ENCODE data around the gene VGLL4. TPM values are rescaled to one million over a fixed set of nuclear protein-coding genes. Genes with fewer than 3 reads are reported as not detected.

The VGLL4 gene
- total RNA-seq, 1 experiment from 2014 or later: 42.1 TPM

- Histone ChIP-seq H3K18ac (ENCODE audit: insufficient read length, low read depth, low read length) (no peak overlapping the region), H3T11ph (ENCODE audit: low read length) (no peak overlapping the region), H2BK20ac (ENCODE audit: low read depth, low read length, poor library complexity, severe bottlenecking) (no peak overlapping the region), H3K9me3 (ENCODE audit: control insufficient read depth, low read depth, low read length) (no peaks in the 10 kb centered on the region), H2AFZ (ENCODE audit: low read length) (no peak overlapping the region), H4K20me1 (ENCODE audit: control insufficient read depth, insufficient read depth, insufficient read length) (no peaks in the 10 kb centered on the region), H2AK5ac (ENCODE audit: insufficient read length, low read length) (no peak overlapping the region), H3K9ac (ENCODE audit: extremely low read depth, insufficient read length, low read length) (no peak overlapping the region), H3K56ac (ENCODE audit: insufficient read length, low read depth, low read length) (no peak overlapping the region), H3K23me2 (ENCODE audit: insufficient read length, low read depth, low read length, poor library complexity, severe bottlenecking) (no peaks in the 10 kb centered on the region), H3K4ac (ENCODE audit: low read depth, low read length) (no peak overlapping the region), H3K14ac (ENCODE audit: insufficient read depth, low read length) (no peak overlapping the region), H3K4me2 (ENCODE audit: insufficient read depth, insufficient read length, low read length) (no peak overlapping the region), H4K91ac (ENCODE audit: insufficient read length, low read depth, low read length) (no peak overlapping the region), H3K4me1 (ENCODE audit: insufficient read depth, low read length) (peaks cover 7% of the 10 kb centered on the region; the same call in 1 of the 2 replicates), H4K5ac (ENCODE audit: insufficient read length, low read depth, low read length) (no peak overlapping the region), H3K27me3 (ENCODE audit: insufficient read depth, low read length) (no peaks in the 10 kb centered on the region), H3K79me1 (ENCODE audit: insufficient read depth, low read depth, low read length, poor library complexity, severe bottlenecking) (peaks cover 10% of the 10 kb centered on the region), H2BK15ac (ENCODE audit: low read depth, low read length) (no peak overlapping the region), H3K27ac (ENCODE audit: insufficient read length, low read depth, low read length) (no peak overlapping the region), H4K8ac (replicated peaks; ENCODE audit: insufficient read length, low read depth, low read length) (no peak overlapping the region), H2BK120ac (ENCODE audit: low read depth, low read length, poor library complexity, severe bottlenecking) (no peak overlapping the region), H2BK5ac (ENCODE audit: insufficient read length, low read length) (no peak overlapping the region), H3K23ac (ENCODE audit: insufficient read length, low read depth, low read length) (no peak overlapping the region), H3K79me2 (ENCODE audit: insufficient read depth, low read length) (peaks cover 16% of the 10 kb centered on the region; the same call in 1 of the 2 replicates), H2BK12ac (ENCODE audit: insufficient read length, low read depth, low read length) (no peak overlapping the region)
- TF ChIP-seq CTCF (conservative IDR thresholded peaks at IDR 0.05): no peak
- no peak overlapping the region; a peak in 1 of 5 replicates for H3K4me3 Mint-ChIP-seq
- no peaks in the 10 kb centered on the region for H3K27me3 Mint-ChIP-seq (ENCODE audit: low read depth)
- no peak for DNase-seq
- no peaks in the 10 kb centered on the region for H3K9me3 Mint-ChIP-seq
- no CpG with 5 or more reads among the region's 9 CpGs for WGBS (ENCODE audit: extremely low coverage, insufficient read length, low lambda C conversion rate)
- peak overlapping the region in 1 of 3 experiments; percentile 1; a peak in 3 of 7 replicates for H3K27ac Mint-ChIP-seq
- no peaks in the 10 kb centered on the region; a peak in 2 of 7 replicates for H3K36me3 Mint-ChIP-seq (ENCODE audit: insufficient read depth in 1 of 3, low read depth in 3 of 3)
- peaks cover 73 to 82% of the 10 kb centered on the region in 2 experiments for H3K4me1 Mint-ChIP-seq
Measured at GRCh38 chr3:11612515-11613188, 31.1 kb downstream of the VGLL4 start.

Measured in H9 (cell line).